ENCODE data around the gene LIF.

- TF ChIP-seq, protein P1, sequence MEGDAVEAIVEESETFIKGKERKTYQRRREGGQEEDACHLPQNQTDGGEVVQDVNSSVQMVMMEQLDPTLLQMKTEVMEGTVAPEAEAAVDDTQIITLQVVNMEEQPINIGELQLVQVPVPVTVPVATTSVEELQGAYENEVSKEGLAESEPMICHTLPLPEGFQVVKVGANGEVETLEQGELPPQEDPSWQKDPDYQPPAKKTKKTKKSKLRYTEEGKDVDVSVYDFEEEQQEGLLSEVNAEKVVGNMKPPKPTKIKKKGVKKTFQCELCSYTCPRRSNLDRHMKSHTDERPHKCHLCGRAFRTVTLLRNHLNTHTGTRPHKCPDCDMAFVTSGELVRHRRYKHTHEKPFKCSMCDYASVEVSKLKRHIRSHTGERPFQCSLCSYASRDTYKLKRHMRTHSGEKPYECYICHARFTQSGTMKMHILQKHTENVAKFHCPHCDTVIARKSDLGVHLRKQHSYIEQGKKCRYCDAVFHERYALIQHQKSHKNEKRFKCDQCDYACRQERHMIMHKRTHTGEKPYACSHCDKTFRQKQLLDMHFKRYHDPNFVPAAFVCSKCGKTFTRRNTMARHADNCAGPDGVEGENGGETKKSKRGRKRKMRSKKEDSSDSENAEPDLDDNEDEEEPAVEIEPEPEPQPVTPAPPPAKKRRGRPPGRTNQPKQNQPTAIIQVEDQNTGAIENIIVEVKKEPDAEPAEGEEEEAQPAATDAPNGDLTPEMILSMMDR (conservative IDR thresholded peaks at IDR 0.05; ENCODE audit: low read length): peak; percentile 83
- TF ChIP-seq EZH2phosphoT487 (IDR thresholded peaks at IDR 0.05; ENCODE audit: borderline replicate concordance): no peak
These were observed 40.5 kb upstream of the LIF start for GRCh38 chr22:30286813-30287647.
